ENCODE results near the gene CRYGA. TPM values are rescaled to one million over a fixed set of nuclear protein-coding genes. Genes with fewer than 3 reads are reported as not detected.

The CRYGA gene
- total and polyA plus RNA-seq, 2 donors (not counting 3 experiments of a cell fraction or from before 2014, with no cell fraction given): not detected

DNA sequence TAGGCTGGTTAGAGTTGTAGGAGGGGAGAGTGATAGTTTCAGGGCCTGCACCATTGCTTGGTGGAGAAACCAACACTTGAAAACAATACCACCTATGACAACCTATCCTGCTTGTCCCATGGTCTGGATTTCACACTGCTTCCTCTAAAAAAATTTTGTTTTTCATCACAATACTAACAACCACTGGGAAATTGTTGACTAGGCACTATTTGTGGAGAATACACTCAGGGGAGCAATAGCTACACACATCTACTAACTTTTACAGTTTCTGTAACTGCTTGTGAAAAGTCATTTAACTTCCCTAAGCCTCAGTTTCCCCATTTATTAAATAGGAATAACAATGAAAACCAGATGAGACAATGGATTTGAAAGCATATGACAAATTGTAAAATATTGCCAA, 13.3 kb downstream of the CRYGA start:
- no TSS peak for BruUV-seq (replicated peaks)
- dilution Hi-C loops (cut with MboI; ENCODE audit: extremely low pct_ligation_motif_present, low sequenced_read_pairs) (no loop called here), intact Hi-C loops (cut with micrococcal nuclease) (no loop called here)
- H3K9me1 ChIP-seq (replicated peaks; ENCODE audit: control insufficient read depth, extremely low read depth, insufficient read depth, low read length): no peaks in the 10 kb centered on the region
- TF ChIP-seq EZH2 (IDR thresholded peaks at IDR 0.05; ENCODE audit: borderline replicate concordance, low read depth, low read length, severe bottlenecking): no peak
- no peak for TF ChIP-seq FOS (IDR thresholded peaks at IDR 0.05; ENCODE audit: borderline replicate concordance, insufficient read depth, low read length)
- no peak for TF ChIP-seq POLR2AphosphoS5 (IDR thresholded peaks at IDR 0.05; ENCODE audit: insufficient read depth, low read depth, low read length)
- no peak for TF ChIP-seq JUN (IDR thresholded peaks at IDR 0.05; ENCODE audit: borderline replicate concordance, insufficient read depth, insufficient read length, low read depth)
- DNase-seq (ENCODE audit: low read depth, low spot score): no peak
- H2AFZ ChIP-seq (ENCODE audit: low read depth, low read length): no peak overlapping the region
- H3K79me2 ChIP-seq (ENCODE audit: control insufficient read depth, insufficient read depth, low read length): no peaks in the 10 kb centered on the region
- H4K20me1 ChIP-seq (replicated peaks; ENCODE audit: control insufficient read depth, extremely low read depth, insufficient read depth, low read length): no peaks in the 10 kb centered on the region
- no peaks in the 10 kb centered on the region for H3K27me3 ChIP-seq (ENCODE audit: control insufficient read depth in 2 of 2, insufficient read depth in 2 of 2, low read length in 2 of 2)
- no peak overlapping the region for H3K27ac ChIP-seq (ENCODE audit: insufficient read depth, low read depth, low read length)
- H3K9me3 ChIP-seq (replicated peaks; ENCODE audit: control insufficient read depth, insufficient read depth, low read length): no peaks in the 10 kb centered on the region
- ChIA-PET CTCF (interaction anchor here (0.5 kb wide), 1 partner anchor 26 kb away, joined by 3 read pairs; no protein-coding TSS in a partner anchor), POLR2A (no interaction called here)
- no peaks in the 10 kb centered on the region for H3K36me3 ChIP-seq (ENCODE audit: control insufficient read depth in 2 of 2, extremely low read depth in 1 of 2, insufficient read depth in 2 of 2, low read length in 2 of 2)
- H3K4me3 ChIP-seq (replicated peaks in 1 of 3; ENCODE audit: insufficient read depth in 1 of 3, low read depth in 1 of 3, low read length in 3 of 3): no peak overlapping the region
- no peak for FAIRE-seq
- H3K4me1 ChIP-seq (ENCODE audit: control insufficient read depth, extremely low read depth, insufficient read depth, low read length): no peaks in the 10 kb centered on the region
- no peak overlapping the region for H3K4me2 ChIP-seq (ENCODE audit: insufficient read depth, low read length)
- no peak overlapping the region for H3K9ac ChIP-seq (replicated peaks; ENCODE audit: extremely low read depth, insufficient read depth, low read length)

DNA sequence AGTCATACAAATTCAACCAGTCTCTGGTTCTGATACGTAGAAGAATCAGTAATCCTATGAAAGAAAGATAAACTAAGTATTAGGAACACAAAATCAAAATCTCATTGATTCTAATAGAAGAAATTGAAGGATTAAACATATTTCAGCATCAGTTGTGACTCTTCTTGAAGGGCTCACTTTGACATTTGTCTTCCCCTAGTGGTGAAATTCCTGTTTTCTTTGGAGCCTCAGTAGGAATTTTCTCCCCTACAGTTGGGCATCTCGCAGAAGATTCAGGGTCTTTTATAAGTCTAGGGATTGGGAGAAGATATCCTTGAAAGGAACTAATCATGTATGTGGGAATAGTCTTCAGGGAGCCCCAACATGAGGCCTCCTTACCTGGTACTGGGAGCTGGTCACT, 14.6 kb downstream of the CRYGA start:
- dilution Hi-C loops (cut with MboI; ENCODE audit: extremely low pct_ligation_motif_present, low sequenced_read_pairs) (no loop called here), intact Hi-C loops (cut with micrococcal nuclease) (no loop called here)
- Histone ChIP-seq H3K79me2 (ENCODE audit: control insufficient read depth, insufficient read depth, low read length) (no peaks in the 10 kb centered on the region), H3K36me3 (ENCODE audit: control insufficient read depth in 2 of 2, extremely low read depth in 1 of 2, insufficient read depth in 2 of 2, low read length in 2 of 2) (no peaks in the 10 kb centered on the region), H3K9ac (replicated peaks; ENCODE audit: extremely low read depth, insufficient read depth, low read length) (no peak overlapping the region), H2AFZ (ENCODE audit: low read depth, low read length) (no peak overlapping the region), H3K27ac (ENCODE audit: insufficient read depth, low read depth, low read length) (no peak overlapping the region), H3K4me1 (ENCODE audit: control insufficient read depth, extremely low read depth, insufficient read depth, low read length) (no peaks in the 10 kb centered on the region), H3K4me3 (replicated peaks in 1 of 3; ENCODE audit: insufficient read depth in 1 of 3, low read depth in 1 of 3, low read length in 3 of 3) (no peak overlapping the region), H3K4me2 (ENCODE audit: insufficient read depth, low read length) (no peak overlapping the region), H3K9me1 (replicated peaks; ENCODE audit: control insufficient read depth, extremely low read depth, insufficient read depth, low read length) (no peaks in the 10 kb centered on the region), H3K9me3 (replicated peaks; ENCODE audit: control insufficient read depth, insufficient read depth, low read length) (no peaks in the 10 kb centered on the region), H3K27me3 (ENCODE audit: control insufficient read depth in 2 of 2, insufficient read depth in 2 of 2, low read length in 2 of 2) (no peaks in the 10 kb centered on the region), H4K20me1 (replicated peaks; ENCODE audit: control insufficient read depth, extremely low read depth, insufficient read depth, low read length) (no peaks in the 10 kb centered on the region)
- FAIRE-seq (no peak), DNase-seq (ENCODE audit: low read depth, low spot score) (no peak)
- ChIA-PET CTCF (no interaction called here), POLR2A (no interaction called here)
- no peak for TF ChIP-seq POLR2AphosphoS5 (IDR thresholded peaks at IDR 0.05; ENCODE audit: insufficient read depth, low read depth, low read length)
- TF ChIP-seq, protein P1, sequence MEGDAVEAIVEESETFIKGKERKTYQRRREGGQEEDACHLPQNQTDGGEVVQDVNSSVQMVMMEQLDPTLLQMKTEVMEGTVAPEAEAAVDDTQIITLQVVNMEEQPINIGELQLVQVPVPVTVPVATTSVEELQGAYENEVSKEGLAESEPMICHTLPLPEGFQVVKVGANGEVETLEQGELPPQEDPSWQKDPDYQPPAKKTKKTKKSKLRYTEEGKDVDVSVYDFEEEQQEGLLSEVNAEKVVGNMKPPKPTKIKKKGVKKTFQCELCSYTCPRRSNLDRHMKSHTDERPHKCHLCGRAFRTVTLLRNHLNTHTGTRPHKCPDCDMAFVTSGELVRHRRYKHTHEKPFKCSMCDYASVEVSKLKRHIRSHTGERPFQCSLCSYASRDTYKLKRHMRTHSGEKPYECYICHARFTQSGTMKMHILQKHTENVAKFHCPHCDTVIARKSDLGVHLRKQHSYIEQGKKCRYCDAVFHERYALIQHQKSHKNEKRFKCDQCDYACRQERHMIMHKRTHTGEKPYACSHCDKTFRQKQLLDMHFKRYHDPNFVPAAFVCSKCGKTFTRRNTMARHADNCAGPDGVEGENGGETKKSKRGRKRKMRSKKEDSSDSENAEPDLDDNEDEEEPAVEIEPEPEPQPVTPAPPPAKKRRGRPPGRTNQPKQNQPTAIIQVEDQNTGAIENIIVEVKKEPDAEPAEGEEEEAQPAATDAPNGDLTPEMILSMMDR (IDR thresholded peaks at IDR 0.05; ENCODE audit: extremely low read depth in 1 of 2, insufficient read depth in 1 of 2, low read depth in 1 of 2, low read length in 2 of 2): peak in 1 of 2 donors; percentile 8
- no TSS peak for BruUV-seq (replicated peaks)

All from endothelial cell of umbilical vein (primary cell).